ENCODE measurements around the gene GHDC.

- TF ChIP-seq CTCF (IDR thresholded peaks at IDR 0.05) (no peak), POLR2A (IDR thresholded peaks at IDR 0.05) (no peak)
Observed at GRCh38 chr17:42179911-42180410, 14.3 kb downstream of the GHDC start.

Measured in uterus (tissue), 2 donors.